Lower leg skin (tissue), 3 donors: ENCODE results near the gene KIDINS220.

ENCODE experiments used
- CTCF ChIP-seq, 3 donors: fragments of 450-650 bp; IDR thresholded peaks; one replicate each; pipeline ENCODE4 v1.5.1; 2016; ENCODE audit warnings: antibody characterized with exemption in 3 of 3, mild to moderate bottlenecking in 3 of 3, moderate library complexity in 2 of 3
- POLR2A ChIP-seq, 2 donors: fragments of 450-650 bp; IDR thresholded peaks; one replicate each; pipeline ENCODE4 v1.6.1; 2016 to 2017; ENCODE audit warnings: antibody characterized with exemption in 2 of 2, mild to moderate bottlenecking in 1 of 2, moderate library complexity in 1 of 2

GRCh38 chr2:8682719-8683667 lies 154.4 kb downstream of the KIDINS220 start:
- TF ChIP-seq POLR2A (IDR thresholded peaks at IDR 0.05) (no peak), CTCF (IDR thresholded peaks at IDR 0.05) (no peak)
